Heart right ventricle (tissue), 16 donors: ENCODE data around the gene KIF26B. TPM values are rescaled to one million over a fixed set of nuclear protein-coding genes. Genes with fewer than 3 reads are reported as not detected.

Experiments used
- ATAC-seq, 8 donors: fragments of 200-7000 bp; cut with Tn5 transposase; one replicate each; pipeline ENCODE4 v1.9.1; 2020; ENCODE audit warnings: mild to moderate bottlenecking in 8 of 8, moderate library complexity in 8 of 8, moderate number of reproducible peaks in 1 of 8
- DNase-seq, 2 donors: peaks; one replicate each; pipeline ENCODE4 v3.0.0-alpha.2; 2020
- H3K27ac ChIP-seq, 10 donors: fragments of 200-600 bp; sonication (generic) in 2 of 10; one replicate each; pipeline versions ENCODE4 v1.5.0 to v1.8.0; 2020 to 2022; ENCODE audit warnings: mild to moderate bottlenecking in 3 of 10
- H3K27me3 ChIP-seq, 7 donors: fragments of 200-600 bp; one replicate each; pipeline ENCODE4 v1.8.0; 2021 to 2022; ENCODE audit warnings: mild to moderate bottlenecking in 2 of 7
- H3K36me3 ChIP-seq, 9 donors: fragments of 200-600 bp; sonication (generic) in 1 of 9; one replicate each; pipeline versions ENCODE4 v1.5.0 to v1.8.0; 2020 to 2022; ENCODE audit warnings: mild to moderate bottlenecking in 2 of 9
- H3K4me1 ChIP-seq, 9 donors: fragments of 200-600 bp; sonication (generic) in 1 of 9; one replicate each; pipeline versions ENCODE4 v1.5.0 to v1.8.0; 2020 to 2022; ENCODE audit warnings: mild to moderate bottlenecking in 4 of 9
- H3K4me3 ChIP-seq, 10 donors: fragments of 200-600 bp; sonication (generic) in 2 of 10; one replicate each; pipeline versions ENCODE4 v1.5.0 to v1.8.0; 2020 to 2022; ENCODE audit warnings: mild to moderate bottlenecking in 7 of 10, moderate library complexity in 2 of 10
- H3K9me3 ChIP-seq, 11 donors: fragments of 200-600 bp in 10 of 11; sonication (generic) in 2 of 11; one replicate each; pipeline versions ENCODE4 v1.5.0 to v1.8.0; 2013 to 2022; ENCODE audit warnings: mild to moderate bottlenecking in 2 of 11, control low read depth in 1 of 11, moderate library complexity in 1 of 11
- CTCF ChIP-seq, 9 donors: fragments of 200-600 bp; sonication (generic) in 2 of 9; IDR thresholded peaks; one replicate each; pipeline versions ENCODE4 v1.5.0 to v1.8.0; 2021 to 2022; ENCODE audit warnings: antibody characterized with exemption in 9 of 9, mild to moderate bottlenecking in 5 of 9, moderate library complexity in 1 of 9
- WGBS, 2 donors: extraction: QIAGEN DNeasy Blood & Tissue Kit; methylation state at CpG; one replicate each; pipeline ENCODE4 v1.1.7; 2013; ENCODE audit warnings: inconsistent platforms in 1 of 2; 5-methylcytosine and 5-hydroxymethylcytosine counted together
- intact Hi-C, 10 donors: fragments of 100-400 bp; cut with DNase I; formaldehyde crosslinking; loops; one replicate each; pipeline versions ENCODE4 v1.11.1 to v1.14.2; 2022
- polyA plus RNA-seq, 2 donors: library from polyadenylated mRNA; stranded (reverse); fragments of 200-250 nt; gene quantifications; one replicate each; pipeline ENCODE4 v1.2.3, GENCODE V29; 2013
- total RNA-seq, 10 donors: library from RNA; stranded (reverse); fragmentation: NEBNext Ultra II Directional in 3 of 10; extraction: Animal tissue kit (Norgen Biotek cat#: 25700) in 3 of 10; gene quantifications; one replicate each; pipeline versions ENCODE4 v1.2.1 to v1.2.4, GENCODE V29; 2021 to 2023
- donor health status: Arrhythmogenic right ventricular cardiomyopathy.
- donor health status: ischemic (EF 13 %, LVEDD 7.1; RV severe dilation, severe dysfunction).
- donor health status: healthy with polysubstance abuse.
- donor health status: DM: no; HTN: yes; CAD: no.
- donor health status: DM: no; HTN: no; CAD: no.
- donor health status: ischemic (EF 25% LVEDD 6.9; RV normal size, moderate dysfunction).
- donor health status: ischemic (EF 25% LVEDD 5.7; RV mildly dilated, moderate dysfunction).
- donor health status: healthy.
- donor health status: DM: yes; HTN: yes; CAD: no.
- donor health status: Ischemic cardiomyopathy.
- donor health status: ischemic (EF 35%, LVEDD 5.7; RV mildly dilated, moderate dysfunction).
- donor health status: nonischemic (EF 11% LVEDD 7.7; RV severe dilation, severe dysfunction).
- donor health status: DM: yes; HTN: yes; CAD: no.
- donor health status: PGD.
- donor health status: ischemic (EF 29% LVEDD 5.4; RV normal size, mild dysfunction).
- donor health status: nonischemic (EF 23%, LVEDD 6.1; RV moderate dilation, normal function).

KIF26B gene
- total and polyA plus RNA-seq, 12 donors = 0.66 to 8.8 (median 2.8) TPM

- H3K27ac ChIP-seq = peak overlapping the region in 3 of 10 donors; percentile 12 to 58 (median 34)
- DNase-seq = peak in 1 of 2 donors; percentile 56
Observed at GRCh38 chr1:245682638-245683628, 528.1 kb downstream of the KIF26B start.

GRCh38 chr1:245683676-245684075 is 528.9 kb downstream of the KIF26B start:
- DNase-seq = no peak
- TF ChIP-seq CTCF (IDR thresholded peaks at IDR 0.05) = no peak
- Histone ChIP-seq H3K27me3 (peaks cover 0 to 12% (median 4%) of the 10 kb centered on the region in 7 donors), H3K27ac (peak overlapping the region in 2 of 10 donors; percentile 34 to 58), H3K36me3 (no peaks in the 10 kb centered on the region), H3K4me3 (no peak overlapping the region), H3K4me1 (peaks cover 3 to 15% (median 12%) of the 10 kb centered on the region in 9 donors), H3K9me3 (no peaks in the 10 kb centered on the region)
- intact Hi-C loops = no loop called here
- ATAC-seq = peak in 1 of 8 donors; percentile 15
- 44 to 46% methylated on average over 9 of the region's 9 CpGs for WGBS, 2 donors

More at GRCh38 chr1:245682638-245683628, 528.1 kb downstream of the KIF26B start:
- Histone ChIP-seq H3K9me3 (no peaks in the 10 kb centered on the region), H3K4me3 (no peak overlapping the region), H3K4me1 (peaks cover 3 to 15% (median 12%) of the 10 kb centered on the region in 9 donors), H3K27me3 (peaks cover 0 to 9% (median 2%) of the 10 kb centered on the region in 7 donors), H3K36me3 (no peaks in the 10 kb centered on the region)
- TF ChIP-seq CTCF (IDR thresholded peaks at IDR 0.05) = no peak
- ATAC-seq = peak; percentile 67 to 81 (median 76)
- WGBS, 2 donors = 29 to 34% methylated on average over 21 of the region's 21 CpGs
- intact Hi-C loops = no loop called here

- H3K27ac ChIP-seq = no peak overlapping the region
- WGBS, 2 donors = 92% methylated on average over 19 of the region's 19 CpGs
- H3K27me3 ChIP-seq = peaks cover 0 to 15% (median 4%) of the 10 kb centered on the region in 7 donors
- ATAC-seq (no peak), DNase-seq (no peak)
- H3K4me1 ChIP-seq = peaks cover 3 to 15% (median 12%) of the 10 kb centered on the region in 9 donors
- intact Hi-C loops = no loop called here
- no peaks in the 10 kb centered on the region for H3K36me3 ChIP-seq
- no peak for TF ChIP-seq CTCF (IDR thresholded peaks at IDR 0.05)
- no peak overlapping the region for H3K4me3 ChIP-seq
- no peaks in the 10 kb centered on the region for H3K9me3 ChIP-seq
Observed at GRCh38 chr1:245684166-245684565, 529.4 kb downstream of the KIF26B start.

GRCh38 chr1:245684571-245684970 is 529.8 kb downstream of the KIF26B start:
- Histone ChIP-seq H3K36me3 (no peaks in the 10 kb centered on the region), H3K27ac (no peak overlapping the region), H3K27me3 (peaks cover 0 to 16% (median 4%) of the 10 kb centered on the region in 7 donors), H3K4me1 (peaks cover 3 to 15% (median 12%) of the 10 kb centered on the region in 9 donors), H3K9me3 (no peaks in the 10 kb centered on the region), H3K4me3 (no peak overlapping the region)
- no peak for ATAC-seq
- WGBS, 2 donors = 73 to 93% methylated on average over 7 of the region's 7 CpGs
- no peak for TF ChIP-seq CTCF (IDR thresholded peaks at IDR 0.05)
- DNase-seq = no peak
- intact Hi-C loops = no loop called here
